GM23338 (cell line): ENCODE data around the gene ATF7. TPM values are rescaled to one million over a fixed set of nuclear protein-coding genes. Genes with fewer than 3 reads are reported as not detected.

Experiments used
- ATAC-seq: fragments of 200-7000 bp; cut with Tn5 transposase; 3 replicates; pipeline ENCODE4 v1.9.1; 2020
- DNase-seq: peaks from one replicate; pipeline ENCODE4 v3.0.0-alpha.2; 2015; ENCODE audit warnings: low spot score
- H2AFZ ChIP-seq: fragments of 200-600 bp; sonication (generic); 2 replicates; pipeline ENCODE4 v1.8.0; 2016; ENCODE audit warnings: antibody characterized with exemption, mild to moderate bottlenecking, moderate library complexity
- H3F3A ChIP-seq: fragments of 200-600 bp; sonication (generic); replicated peaks from 2 replicates; pipeline ENCODE4 v1.8.0; 2017; ENCODE audit warnings: antibody characterized with exemption, mixed run types, low read depth
- H3K27ac ChIP-seq: fragments of 200-600 bp; sonication (generic); 2 replicates; pipeline ENCODE4 v1.6.1; 2016; ENCODE audit warnings: low read depth
- H3K27me3 ChIP-seq: fragments of 200-600 bp; sonication (generic); 2 replicates; pipeline ENCODE4 v1.8.0; 2016; ENCODE audit warnings: mild to moderate bottlenecking, mixed run types, moderate library complexity; ENCODE audit not compliant: insufficient read depth
- H3K36me3 ChIP-seq: fragments of 200-600 bp; sonication (generic); 2 replicates; pipeline ENCODE4 v1.8.0; 2016; ENCODE audit warnings: mild to moderate bottlenecking; ENCODE audit not compliant: insufficient read depth
- H3K4me1 ChIP-seq: fragments of 200-600 bp; sonication (generic); 2 replicates; pipeline ENCODE4 v1.8.0; 2016; ENCODE audit warnings: mild to moderate bottlenecking, moderate library complexity; ENCODE audit not compliant: insufficient read depth
- H3K4me2 ChIP-seq: fragments of 200-600 bp; sonication (generic); 2 replicates; pipeline ENCODE4 v1.7.1; 2017; ENCODE audit warnings: mixed run types
- H3K4me3 ChIP-seq: fragments of 200-600 bp; sonication (generic); 2 replicates; pipeline ENCODE4 v1.6.1; 2016; ENCODE audit warnings: mixed run types
- H3K79me2 ChIP-seq: fragments of 200-600 bp; sonication (generic); replicated peaks from 2 replicates; pipeline ENCODE4 v1.8.0; 2017; ENCODE audit warnings: mild to moderate bottlenecking; ENCODE audit not compliant: insufficient read depth
- H3K9me2 ChIP-seq: fragments of 200-600 bp; sonication (generic); 2 replicates; pipeline ENCODE4 v1.8.0; 2017; ENCODE audit not compliant: insufficient read depth
- H4K20me1 ChIP-seq: fragments of 200-600 bp; sonication (generic); replicated peaks from 2 replicates; pipeline ENCODE4 v1.8.0; 2017; ENCODE audit warnings: mild to moderate bottlenecking; ENCODE audit not compliant: insufficient read depth
- H3K27ac Mint-ChIP-seq: 2 replicates; pipeline ENCODE4 v1.8.0; 2020; ENCODE audit warnings: inconsistent platforms, mild to moderate bottlenecking, moderate library complexity, mixed read lengths
- H3K27me3 Mint-ChIP-seq: 3 replicates; pipeline ENCODE4 v1.8.0; 2022; ENCODE audit warnings: low read depth, mild to moderate bottlenecking, moderate library complexity, mixed read lengths, inconsistent platforms; ENCODE audit not compliant: insufficient read depth, poor library complexity
- H3K36me3 Mint-ChIP-seq: 3 replicates; pipeline ENCODE4 v1.8.0; 2021; ENCODE audit warnings: low read depth, mild to moderate bottlenecking, inconsistent platforms, moderate library complexity, mixed read lengths
- H3K4me1 Mint-ChIP-seq: 3 replicates; pipeline ENCODE4 v1.8.0; 2020; ENCODE audit warnings: mild to moderate bottlenecking, inconsistent platforms, mixed read lengths
- H3K4me3 Mint-ChIP-seq: 3 replicates; pipeline ENCODE4 v1.8.0; 2021; ENCODE audit warnings: moderate library complexity, mild to moderate bottlenecking, inconsistent platforms, mixed read lengths
- H3K9me3 Mint-ChIP-seq: 3 replicates; pipeline ENCODE4 v1.8.0; 2020; ENCODE audit warnings: moderate library complexity, mild to moderate bottlenecking, inconsistent platforms, mixed read lengths
- CREB1 ChIP-seq: fragments of 250-450 bp; sonication (Bioruptor Pico); IDR thresholded peaks from 2 replicates; pipeline ENCODE4 v1.5.0; 2020; ENCODE audit warnings: low read depth, mild to moderate bottlenecking, moderate library complexity
- ETS1 ChIP-seq: IDR thresholded peaks from 2 replicates; pipeline ENCODE4 v1.6.1; 2016; ENCODE audit warnings: antibody characterized with exemption
- EZH2 ChIP-seq: fragments of 200-600 bp; sonication (generic); IDR thresholded peaks from one replicate; pipeline ENCODE4 v1.8.0; 2017; ENCODE audit warnings: antibody characterized with exemption, mild to moderate bottlenecking, low read depth; ENCODE audit not compliant: unreplicated experiment
- EZH2phosphoT487 ChIP-seq: fragments of 200-600 bp; sonication (generic); IDR thresholded peaks from one replicate; pipeline ENCODE4 v1.8.1; 2018; ENCODE audit warnings: antibody characterized with exemption; ENCODE audit not compliant: unreplicated experiment
- JUNB ChIP-seq: IDR thresholded peaks from one replicate; pipeline ENCODE4 v1.6.1; 2016; ENCODE audit warnings: antibody characterized with exemption; ENCODE audit not compliant: unreplicated experiment
- NANOG ChIP-seq: IDR thresholded peaks from 2 replicates; pipeline ENCODE4 v1.6.1; 2016; ENCODE audit warnings: antibody characterized with exemption, borderline replicate concordance
- POLR2AphosphoS5 ChIP-seq: IDR thresholded peaks from 2 replicates; pipeline ENCODE4 v1.6.1; 2016; ENCODE audit warnings: antibody characterized with exemption, low read depth
- STAT1 ChIP-seq: IDR thresholded peaks from one replicate; pipeline ENCODE4 v1.6.1; 2016; ENCODE audit warnings: antibody characterized with exemption; ENCODE audit not compliant: unreplicated experiment
- ZNF114 ChIP-seq: fragments of 250-450 bp; sonication (Bioruptor Pico); IDR thresholded peaks from 2 replicates; pipeline ENCODE4 v1.5.0; 2020; ENCODE audit warnings: mild to moderate bottlenecking, moderate library complexity
- ZNF331 ChIP-seq: fragments of 250-450 bp; sonication (Bioruptor Pico); IDR thresholded peaks from 2 replicates; pipeline ENCODE4 v1.5.0; 2020; ENCODE audit warnings: low read depth, mild to moderate bottlenecking, moderate library complexity
- polyA plus RNA-seq: library from polyadenylated mRNA; unstranded; fragments of >200 nt; fragmentation: Nextera tagmentation; extraction: Ambion mirVana; gene quantifications from 2 replicates; pipeline ENCODE4 v1.2.1, GENCODE V29; 2016
- total RNA-seq: library from RNA; depleted of rRNA; stranded (reverse); fragments of >200 nt; shearing (Covaris generic); gene quantifications from 2 replicates; pipeline ENCODE4 v1.2.3, GENCODE V29; 2014
- TF ChIP-seq, protein P1 (sequence below): IDR thresholded peaks from one replicate; pipeline ENCODE4 v1.6.1; 2018; ENCODE audit warnings: antibody characterized with exemption; ENCODE audit not compliant: unreplicated experiment
- TF ChIP-seq, protein P2 (sequence below), 2 experiments: fragments of 200-600 bp in 1 of 2; sonication (generic) in 1 of 2; conservative IDR thresholded peaks; 2 replicates each; pipeline versions ENCODE4 v1.5.1 to v1.6.1; 2016 to 2017; ENCODE audit warnings: antibody characterized with exemption in 2 of 2, low read depth in 2 of 2, mild to moderate bottlenecking in 2 of 2, moderate library complexity in 1 of 2
- TF ChIP-seq, protein P3 (sequence below): fragments of 250-450 bp; sonication (Bioruptor Pico); IDR thresholded peaks from 2 replicates; pipeline ENCODE4 v1.5.0; 2020; ENCODE audit warnings: mild to moderate bottlenecking, moderate library complexity

The ATF7 gene
- total and polyA plus RNA-seq, 2 experiments from 2014 or later: 13.9 to 16.3 TPM

- Histone ChIP-seq H3K27ac (no peak overlapping the region), H3K79me2 (no peaks in the 10 kb centered on the region; the same call in 1 of the 2 replicates), H3K36me3 (peaks cover 4% of the 10 kb centered on the region; the same call in 1 of the 2 replicates), H3F3A (peaks cover 10% of the 10 kb centered on the region), H3K27me3 (no peaks in the 10 kb centered on the region), H4K20me1 (peaks cover 17% of the 10 kb centered on the region), H3K4me3 (no peak overlapping the region), H3K4me2 (no peak overlapping the region), H3K9me2 (no peaks in the 10 kb centered on the region), H3K4me1 (peaks cover 17% of the 10 kb centered on the region), H2AFZ (no peak overlapping the region)
- H3K36me3 Mint-ChIP-seq: peaks cover 27% of the 10 kb centered on the region
- no peak overlapping the region for H3K27ac Mint-ChIP-seq
- no peak for DNase-seq
- peaks cover 20% of the 10 kb centered on the region for H3K27me3 Mint-ChIP-seq
- no peak overlapping the region for H3K4me3 Mint-ChIP-seq
- no peak for TF ChIP-seq ETS1
- TF ChIP-seq EZH2: no peak
- no peak for TF ChIP-seq EZH2phosphoT487
- no peak for TF ChIP-seq ZNF114 (CRISPR knock-in tag)
- no peak for TF ChIP-seq CREB1 (CRISPR knock-in tag)
- TF ChIP-seq, protein P1, sequence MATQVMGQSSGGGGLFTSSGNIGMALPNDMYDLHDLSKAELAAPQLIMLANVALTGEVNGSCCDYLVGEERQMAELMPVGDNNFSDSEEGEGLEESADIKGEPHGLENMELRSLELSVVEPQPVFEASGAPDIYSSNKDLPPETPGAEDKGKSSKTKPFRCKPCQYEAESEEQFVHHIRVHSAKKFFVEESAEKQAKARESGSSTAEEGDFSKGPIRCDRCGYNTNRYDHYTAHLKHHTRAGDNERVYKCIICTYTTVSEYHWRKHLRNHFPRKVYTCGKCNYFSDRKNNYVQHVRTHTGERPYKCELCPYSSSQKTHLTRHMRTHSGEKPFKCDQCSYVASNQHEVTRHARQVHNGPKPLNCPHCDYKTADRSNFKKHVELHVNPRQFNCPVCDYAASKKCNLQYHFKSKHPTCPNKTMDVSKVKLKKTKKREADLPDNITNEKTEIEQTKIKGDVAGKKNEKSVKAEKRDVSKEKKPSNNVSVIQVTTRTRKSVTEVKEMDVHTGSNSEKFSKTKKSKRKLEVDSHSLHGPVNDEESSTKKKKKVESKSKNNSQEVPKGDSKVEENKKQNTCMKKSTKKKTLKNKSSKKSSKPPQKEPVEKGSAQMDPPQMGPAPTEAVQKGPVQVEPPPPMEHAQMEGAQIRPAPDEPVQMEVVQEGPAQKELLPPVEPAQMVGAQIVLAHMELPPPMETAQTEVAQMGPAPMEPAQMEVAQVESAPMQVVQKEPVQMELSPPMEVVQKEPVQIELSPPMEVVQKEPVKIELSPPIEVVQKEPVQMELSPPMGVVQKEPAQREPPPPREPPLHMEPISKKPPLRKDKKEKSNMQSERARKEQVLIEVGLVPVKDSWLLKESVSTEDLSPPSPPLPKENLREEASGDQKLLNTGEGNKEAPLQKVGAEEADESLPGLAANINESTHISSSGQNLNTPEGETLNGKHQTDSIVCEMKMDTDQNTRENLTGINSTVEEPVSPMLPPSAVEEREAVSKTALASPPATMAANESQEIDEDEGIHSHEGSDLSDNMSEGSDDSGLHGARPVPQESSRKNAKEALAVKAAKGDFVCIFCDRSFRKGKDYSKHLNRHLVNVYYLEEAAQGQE: no peak
- TF ChIP-seq STAT1: no peak
- no peak for TF ChIP-seq JUNB
- no peak for TF ChIP-seq ZNF331 (CRISPR knock-in tag)
- TF ChIP-seq, protein P2, sequence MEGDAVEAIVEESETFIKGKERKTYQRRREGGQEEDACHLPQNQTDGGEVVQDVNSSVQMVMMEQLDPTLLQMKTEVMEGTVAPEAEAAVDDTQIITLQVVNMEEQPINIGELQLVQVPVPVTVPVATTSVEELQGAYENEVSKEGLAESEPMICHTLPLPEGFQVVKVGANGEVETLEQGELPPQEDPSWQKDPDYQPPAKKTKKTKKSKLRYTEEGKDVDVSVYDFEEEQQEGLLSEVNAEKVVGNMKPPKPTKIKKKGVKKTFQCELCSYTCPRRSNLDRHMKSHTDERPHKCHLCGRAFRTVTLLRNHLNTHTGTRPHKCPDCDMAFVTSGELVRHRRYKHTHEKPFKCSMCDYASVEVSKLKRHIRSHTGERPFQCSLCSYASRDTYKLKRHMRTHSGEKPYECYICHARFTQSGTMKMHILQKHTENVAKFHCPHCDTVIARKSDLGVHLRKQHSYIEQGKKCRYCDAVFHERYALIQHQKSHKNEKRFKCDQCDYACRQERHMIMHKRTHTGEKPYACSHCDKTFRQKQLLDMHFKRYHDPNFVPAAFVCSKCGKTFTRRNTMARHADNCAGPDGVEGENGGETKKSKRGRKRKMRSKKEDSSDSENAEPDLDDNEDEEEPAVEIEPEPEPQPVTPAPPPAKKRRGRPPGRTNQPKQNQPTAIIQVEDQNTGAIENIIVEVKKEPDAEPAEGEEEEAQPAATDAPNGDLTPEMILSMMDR (conservative IDR thresholded peaks at IDR 0.05; ENCODE audit: low read depth in 2 of 2): no peak
- TF ChIP-seq POLR2AphosphoS5: no peak
- TF ChIP-seq, protein P3, sequence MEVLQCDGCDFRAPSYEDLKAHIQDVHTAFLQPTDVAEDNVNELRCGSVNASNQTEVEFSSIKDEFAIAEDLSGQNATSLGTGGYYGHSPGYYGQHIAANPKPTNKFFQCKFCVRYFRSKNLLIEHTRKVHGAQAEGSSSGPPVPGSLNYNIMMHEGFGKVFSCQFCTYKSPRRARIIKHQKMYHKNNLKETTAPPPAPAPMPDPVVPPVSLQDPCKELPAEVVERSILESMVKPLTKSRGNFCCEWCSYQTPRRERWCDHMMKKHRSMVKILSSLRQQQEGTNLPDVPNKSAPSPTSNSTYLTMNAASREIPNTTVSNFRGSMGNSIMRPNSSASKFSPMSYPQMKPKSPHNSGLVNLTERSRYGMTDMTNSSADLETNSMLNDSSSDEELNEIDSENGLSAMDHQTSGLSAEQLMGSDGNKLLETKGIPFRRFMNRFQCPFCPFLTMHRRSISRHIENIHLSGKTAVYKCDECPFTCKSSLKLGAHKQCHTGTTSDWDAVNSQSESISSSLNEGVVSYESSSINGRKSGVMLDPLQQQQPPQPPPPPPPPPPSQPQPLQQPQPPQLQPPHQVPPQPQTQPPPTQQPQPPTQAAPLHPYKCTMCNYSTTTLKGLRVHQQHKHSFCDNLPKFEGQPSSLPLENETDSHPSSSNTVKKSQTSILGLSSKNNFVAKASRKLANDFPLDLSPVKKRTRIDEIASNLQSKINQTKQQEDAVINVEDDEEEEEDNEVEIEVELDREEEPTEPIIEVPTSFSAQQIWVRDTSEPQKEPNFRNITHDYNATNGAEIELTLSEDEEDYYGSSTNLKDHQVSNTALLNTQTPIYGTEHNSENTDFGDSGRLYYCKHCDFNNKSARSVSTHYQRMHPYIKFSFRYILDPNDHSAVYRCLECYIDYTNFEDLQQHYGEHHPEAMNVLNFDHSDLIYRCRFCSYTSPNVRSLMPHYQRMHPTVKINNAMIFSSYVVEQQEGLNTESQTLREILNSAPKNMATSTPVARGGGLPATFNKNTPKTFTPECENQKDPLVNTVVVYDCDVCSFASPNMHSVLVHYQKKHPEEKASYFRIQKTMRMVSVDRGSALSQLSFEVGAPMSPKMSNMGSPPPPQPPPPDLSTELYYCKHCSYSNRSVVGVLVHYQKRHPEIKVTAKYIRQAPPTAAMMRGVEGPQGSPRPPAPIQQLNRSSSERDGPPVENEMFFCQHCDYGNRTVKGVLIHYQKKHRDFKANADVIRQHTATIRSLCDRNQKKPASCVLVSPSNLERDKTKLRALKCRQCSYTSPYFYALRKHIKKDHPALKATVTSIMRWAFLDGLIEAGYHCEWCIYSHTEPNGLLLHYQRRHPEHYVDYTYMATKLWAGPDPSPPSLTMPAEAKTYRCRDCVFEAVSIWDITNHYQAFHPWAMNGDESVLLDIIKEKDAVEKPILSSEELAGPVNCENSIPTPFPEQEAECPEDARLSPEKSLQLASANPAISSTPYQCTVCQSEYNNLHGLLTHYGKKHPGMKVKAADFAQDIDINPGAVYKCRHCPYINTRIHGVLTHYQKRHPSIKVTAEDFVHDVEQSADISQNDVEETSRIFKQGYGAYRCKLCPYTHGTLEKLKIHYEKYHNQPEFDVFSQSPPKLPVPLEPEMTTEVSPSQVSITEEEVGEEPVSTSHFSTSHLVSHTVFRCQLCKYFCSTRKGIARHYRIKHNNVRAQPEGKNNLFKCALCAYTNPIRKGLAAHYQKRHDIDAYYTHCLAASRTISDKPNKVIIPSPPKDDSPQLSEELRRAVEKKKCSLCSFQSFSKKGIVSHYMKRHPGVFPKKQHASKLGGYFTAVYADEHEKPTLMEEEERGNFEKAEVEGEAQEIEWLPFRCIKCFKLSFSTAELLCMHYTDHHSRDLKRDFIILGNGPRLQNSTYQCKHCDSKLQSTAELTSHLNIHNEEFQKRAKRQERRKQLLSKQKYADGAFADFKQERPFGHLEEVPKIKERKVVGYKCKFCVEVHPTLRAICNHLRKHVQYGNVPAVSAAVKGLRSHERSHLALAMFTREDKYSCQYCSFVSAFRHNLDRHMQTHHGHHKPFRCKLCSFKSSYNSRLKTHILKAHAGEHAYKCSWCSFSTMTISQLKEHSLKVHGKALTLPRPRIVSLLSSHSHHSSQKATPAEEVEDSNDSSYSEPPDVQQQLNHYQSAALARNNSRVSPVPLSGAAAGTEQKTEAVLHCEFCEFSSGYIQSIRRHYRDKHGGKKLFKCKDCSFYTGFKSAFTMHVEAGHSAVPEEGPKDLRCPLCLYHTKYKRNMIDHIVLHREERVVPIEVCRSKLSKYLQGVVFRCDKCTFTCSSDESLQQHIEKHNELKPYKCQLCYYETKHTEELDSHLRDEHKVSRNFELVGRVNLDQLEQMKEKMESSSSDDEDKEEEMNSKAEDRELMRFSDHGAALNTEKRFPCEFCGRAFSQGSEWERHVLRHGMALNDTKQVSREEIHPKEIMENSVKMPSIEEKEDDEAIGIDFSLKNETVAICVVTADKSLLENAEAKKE (CRISPR knock-in tag): no peak
- no peak for TF ChIP-seq NANOG
- no peak for ATAC-seq
- no peaks in the 10 kb centered on the region; the same call in 2 of the 3 replicates for H3K9me3 Mint-ChIP-seq
- H3K4me1 Mint-ChIP-seq: peaks cover 21% of the 10 kb centered on the region
Measured at GRCh38 chr12:53489242-53489864, 136.8 kb downstream of the ATF7 start.
